K562 (cell line): ENCODE measurements around the gene ASCL3. TPM values are rescaled to one million over a fixed set of nuclear protein-coding genes. Genes with fewer than 3 reads are reported as not detected.

Experiments used
- ATAC-seq: fragments of 200-7000 bp; cut with Tn5 transposase; 3 replicates; pipeline ENCODE4 v1.9.1; 2020; ENCODE audit warnings: moderate library complexity
- BruUV-seq: library from RNA; stranded (reverse); fragments of 400-500 nt; replicated peaks from 2 replicates; lab custom pipeline; 2021; lab: Mats Ljungman, UMichigan
- CTCF ChIA-PET: fragments of 300-600 bp; formaldehyde crosslinking; extraction: SDS; loops from one replicate; lab custom pipeline; 2021; ENCODE audit warnings: low intra/inter-chr PET ratio; lab: Yijun Ruan, JAX
- POLR2A ChIA-PET: fragments of 300-600, 350-650 bp; sonication (Branson Sonifier 250); formaldehyde crosslinking; extraction: SDS; loops from one replicate; lab custom pipeline; 2021; ENCODE audit warnings: antibody characterized with exemption, inconsistent platforms; lab: Yijun Ruan, JAX
- DNase-seq, 4 experiments: peaks; one replicate each; pipeline versions ENCODE4 v3.0.0 to v3.0.0-alpha.2; 2011 to 2018; ENCODE audit warnings: low spot score in 3 of 4, mixed read lengths in 3 of 4; ENCODE audit errors: extremely low read depth in 1 of 4
- FAIRE-seq: peaks from 2 replicates; lab custom pipeline; 2011; peaks lifted over from hg19 to GRCh38; lab: Jason Lieb, UNC
- H2AFZ ChIP-seq: 2 replicates; pipeline ENCODE4 v1.6.0; 2011; ENCODE audit warnings: low read depth, low read length, control low read depth, inconsistent platforms
- H3K27ac ChIP-seq: fragments of 200-600 bp; 3 replicates; pipeline ENCODE4 v1.8.0; 2011; ENCODE audit warnings: low read depth, mild to moderate bottlenecking, control low read depth, inconsistent platforms, low read length, moderate library complexity, mixed read lengths; ENCODE audit errors: extremely low read depth
- H3K27me3 ChIP-seq, 2 experiments: fragments of 300-600 bp in 1 of 2; 2 replicates in 1 of 2; 3 replicates in 1 of 2; pipeline versions ENCODE4 v1.6.0 to v1.8.0; 2011; ENCODE audit warnings: inconsistent platforms in 2 of 2, low read length in 2 of 2, mild to moderate bottlenecking in 1 of 2, mixed read lengths in 1 of 2, moderate library complexity in 1 of 2; ENCODE audit not compliant: control insufficient read depth in 2 of 2, insufficient read depth in 2 of 2
- H3K36me3 ChIP-seq: fragments of 300-600 bp; 3 replicates; pipeline ENCODE4 v1.8.0; 2011; ENCODE audit warnings: mild to moderate bottlenecking, low read length, inconsistent platforms; ENCODE audit not compliant: control insufficient read depth, insufficient read depth
- H3K4me1 ChIP-seq, 2 experiments: fragments of 200-600 bp in 1 of 2; replicated peaks in 1 of 2; 2 replicates in 1 of 2; 3 replicates in 1 of 2; pipeline versions ENCODE4 v1.5.1 to v1.8.0; 2011; ENCODE audit warnings: inconsistent platforms in 2 of 2, low read length in 2 of 2, mild to moderate bottlenecking in 1 of 2, mixed read lengths in 1 of 2, moderate library complexity in 1 of 2; ENCODE audit not compliant: control insufficient read depth in 2 of 2, insufficient read depth in 2 of 2
- H3K4me2 ChIP-seq: 2 replicates; pipeline ENCODE4 v1.6.1; 2011; ENCODE audit warnings: low read length, control low read depth, inconsistent platforms, mixed read lengths; ENCODE audit not compliant: insufficient read depth
- H3K4me3 ChIP-seq: fragments of 200-600 bp; sonication (generic), shearing (Covaris generic); 2 replicates; pipeline ENCODE4 v1.5.1; 2016; ENCODE audit warnings: control low read depth, inconsistent platforms
- H3K79me2 ChIP-seq: fragments of 200-600 bp; 3 replicates; pipeline ENCODE4 v1.8.0; 2011; ENCODE audit warnings: low read length, inconsistent platforms; ENCODE audit not compliant: control insufficient read depth, insufficient read depth
- H3K9ac ChIP-seq, 2 experiments: 2 replicates each; pipeline versions ENCODE4 v1.6.0 to v1.6.1; 2011; ENCODE audit warnings: low read depth in 2 of 2, low read length in 2 of 2, control low read depth in 1 of 2, inconsistent platforms in 1 of 2, mild to moderate bottlenecking in 1 of 2, mixed read lengths in 1 of 2; ENCODE audit not compliant: insufficient read depth in 1 of 2
- H3K9me1 ChIP-seq: one replicate; pipeline ENCODE4 v1.6.0; 2011; ENCODE audit warnings: inconsistent platforms, mild to moderate bottlenecking, low read length, moderate library complexity; ENCODE audit not compliant: control insufficient read depth, insufficient read depth
- H3K9me3 ChIP-seq: replicated peaks from 2 replicates; pipeline ENCODE4 v1.5.1; 2011; ENCODE audit warnings: low read depth, low read length, inconsistent platforms; ENCODE audit not compliant: control insufficient read depth, insufficient read depth
- H4K20me1 ChIP-seq: replicated peaks from 2 replicates; pipeline ENCODE4 v1.6.1; 2011; ENCODE audit warnings: low read length, inconsistent platforms, mixed read lengths; ENCODE audit not compliant: control insufficient read depth, insufficient read depth
- CREB3 ChIP-seq: fragments of 450-650 bp; conservative IDR thresholded peaks from 2 replicates; pipeline ENCODE4 v1.6.1; 2016; ENCODE audit warnings: missing genetic modification characterization, low read depth, mild to moderate bottlenecking, missing compliant biosample characterization, moderate library complexity
- FOS ChIP-seq: IDR thresholded peaks from 3 replicates; pipeline ENCODE4 v1.6.1; 2011; ENCODE audit not compliant: insufficient read length; ENCODE audit errors: extremely low read depth
- MECOM ChIP-seq: fragments of 250-450 bp; sonication (Bioruptor Pico); IDR thresholded peaks from 2 replicates; pipeline ENCODE4 v1.8.0; 2022; ENCODE audit warnings: inconsistent platforms
- PREB ChIP-seq: sonication (generic); formaldehyde crosslinking; IDR thresholded peaks from 2 replicates; pipeline ENCODE4 v1.8.1; 2023; ENCODE audit warnings: mild to moderate bottlenecking, missing genetic modification reagents
- SMC3 ChIP-seq: conservative IDR thresholded peaks from 2 replicates; pipeline ENCODE4 v1.6.1; 2011; ENCODE audit warnings: low read depth, low read length, improper control_type of control experiment; ENCODE audit not compliant: insufficient read depth
- ZBTB49 ChIP-seq: sonication (generic); formaldehyde crosslinking; IDR thresholded peaks from 2 replicates; pipeline ENCODE4 v1.8.0; 2022; ENCODE audit warnings: missing genetic modification reagents, mild to moderate bottlenecking, borderline replicate concordance
- WGBS: fragments of 100-300 bp; shearing (Covaris generic); methylation state at CpG from one replicate; pipeline ENCODE4 v1.1.6; 2016; ENCODE audit warnings: low coverage, mixed read lengths; ENCODE audit not compliant: insufficient coverage; ENCODE audit errors: missing lambda C conversion rate; 5-methylcytosine and 5-hydroxymethylcytosine counted together
- in situ Hi-C: fragments of 300-500 bp; cut with MboI; formaldehyde crosslinking; loops from 4 replicates; pipeline ENCODE4 v1.15.0; 2018; ENCODE audit warnings: inconsistent platforms, mixed read lengths
- intact Hi-C: fragments of 100-400 bp; cut with micrococcal nuclease; formaldehyde crosslinking; loops from 2 replicates; pipeline ENCODE4 v1.14.2; 2022
- polyA plus RNA-seq, 8 experiments: library from polyadenylated mRNA; depleted of rRNA in 4 of 8; stranded (reverse) in 5 of 8; unstranded in 3 of 8; fragments of >200 nt; fragmentation: Nextera tagmentation in 2 of 8; fragmentation: Illumina TruSeq in 1 of 8; extraction: Ambion mirVana in 2 of 8; extraction: Trizol in 1 of 8; gene quantifications; 2 replicates each; pipeline versions ENCODE4 v1.2.1 to v1.2.3, GENCODE V29; 2011 to 2014; ENCODE audit warnings: inconsistent platforms in 1 of 8, missing spikeins in 1 of 8
- total RNA-seq, 7 experiments: library from RNA; depleted of rRNA in 6 of 7; stranded (reverse); fragments of >200 nt in 6 of 7; fragmentation: Illumina TruSeq in 2 of 7; extraction: Trizol in 2 of 7; gene quantifications; 2 replicates each; pipeline versions ENCODE4 v1.2.1 to v1.2.3, GENCODE V29; 2011 to 2021; ENCODE audit warnings: low replicate concordance in 1 of 7

ASCL3 gene
- total and polyA plus RNA-seq, 9 of the 15 experiments (the other 6 are each of a cell fraction or from before 2014, with no cell fraction given) = not detected

GRCh38 chr11:8930456-8931175 lies 12.2 kb downstream of the ASCL3 start (continued):
- no peak for TF ChIP-seq CREB3 (tag)
- TF ChIP-seq, all 486 proteins: peak for 0

- BruUV-seq = no TSS peak
- ChIA-PET CTCF (interaction anchor here (0.7 kb wide), 1 partner anchor 794 kb away, joined by 3 read pairs; no protein-coding TSS in a partner anchor), POLR2A (interaction anchor here (1.4 kb wide), 1 partner anchor 75 kb away, joined by 3 read pairs; the partner anchor contains the start of gene NRIP3)
- FAIRE-seq (no peak), ATAC-seq (no peak), DNase-seq (no peak)
- no peak overlapping the region for H2AFZ ChIP-seq
- H3K4me2 ChIP-seq = no peak overlapping the region
- H3K9me1 ChIP-seq = peaks cover 2% of the 10 kb centered on the region
- peaks cover 0 to 6% of the 10 kb centered on the region in 2 experiments; a peak in 2 of 5 replicates for H3K4me1 ChIP-seq
- intact Hi-C loops = no loop called here
- no peaks in the 10 kb centered on the region for H4K20me1 ChIP-seq
- H3K9ac ChIP-seq = no peak overlapping the region
- no peaks in the 10 kb centered on the region; the same call in 2 of the 3 replicates for H3K36me3 ChIP-seq
- no peaks in the 10 kb centered on the region; a peak in 1 of 5 replicates for H3K27me3 ChIP-seq
- 40% methylated on average over 9 of the region's 9 CpGs for WGBS
- no peak overlapping the region for H3K27ac ChIP-seq
- no peaks in the 10 kb centered on the region for H3K79me2 ChIP-seq
- H3K9me3 ChIP-seq = no peaks in the 10 kb centered on the region
- no peak overlapping the region for H3K4me3 ChIP-seq
- in situ Hi-C loops = no loop called here
- no peak for TF ChIP-seq PREB
- no peak for TF ChIP-seq SMC3
- no peak for TF ChIP-seq ZBTB49 (CRISPR knock-in tag)
- TF ChIP-seq FOS = no peak
- no peak for TF ChIP-seq MECOM
These were observed 13.7 kb downstream of the ASCL3 start for GRCh38 chr11:8928981-8929615.
